Hepatocyte (in vitro differentiated cells): ENCODE measurements around the gene TBC1D2.

ENCODE experiments used
- CTCF ChIP-seq: fragments of 200-600 bp; sonication (generic); IDR thresholded peaks from 2 replicates; pipeline ENCODE4 v1.5.1; 2016; ENCODE audit warnings: antibody characterized with exemption, mild to moderate bottlenecking; ENCODE audit not compliant: poor library complexity
- EZH2 ChIP-seq: fragments of 200-600 bp; sonication (generic); IDR thresholded peaks from 2 replicates; pipeline ENCODE4 v1.6.1; 2016; ENCODE audit warnings: antibody characterized with exemption, mild to moderate bottlenecking, borderline replicate concordance
- EZH2phosphoT487 ChIP-seq: fragments of 200-600 bp; sonication (generic); IDR thresholded peaks from one replicate; pipeline ENCODE4 v1.6.1; 2018; ENCODE audit warnings: antibody characterized with exemption, mild to moderate bottlenecking, low read depth, moderate library complexity; ENCODE audit not compliant: unreplicated experiment, severe bottlenecking

GRCh38 chr9:98298476-98298875 lies 43.0 kb upstream of the TBC1D2 start:
- TF ChIP-seq CTCF (no peak), EZH2 (no peak), EZH2phosphoT487 (no peak)
